Type B pancreatic cell (in vitro differentiated cells): ENCODE measurements around the gene COLEC11. TPM values are rescaled to one million over a fixed set of nuclear protein-coding genes. Genes with fewer than 3 reads are reported as not detected.
A peak's percentile ranks its signal among the peaks of the same experiment; 100 is the strongest.
"Not testable (repeated sequence)": the region's sequence is repeated elsewhere in the genome, so short reads cannot be mapped to it uniquely, and the experiment has no call there.

Source experiments
- DNase-seq: peaks from one replicate; pipeline ENCODE4 v3.0.0; 2021; ENCODE audit warnings: mixed read lengths; ENCODE audit not compliant: unreplicated experiment; ENCODE audit errors: extremely low spot score
- H3K27ac Mint-ChIP-seq: 2 replicates; pipeline ENCODE4 v1.8.0; 2021; ENCODE audit warnings: mild to moderate bottlenecking, mixed read lengths
- H3K27me3 Mint-ChIP-seq: 2 replicates; pipeline ENCODE4 v1.8.0; 2021; ENCODE audit warnings: mixed read lengths
- H3K36me3 Mint-ChIP-seq: 2 replicates; pipeline ENCODE4 v1.8.0; 2021; ENCODE audit warnings: mixed read lengths
- H3K4me1 Mint-ChIP-seq: one replicate; pipeline ENCODE4 v1.8.0; 2021; ENCODE audit warnings: mixed read lengths; ENCODE audit not compliant: unreplicated experiment
- H3K4me3 Mint-ChIP-seq: 2 replicates; pipeline ENCODE4 v1.8.0; 2021; ENCODE audit warnings: mild to moderate bottlenecking, mixed read lengths
- H3K9me3 Mint-ChIP-seq: 2 replicates; pipeline ENCODE4 v1.8.0; 2021; ENCODE audit warnings: mixed read lengths
- CTCF ChIP-seq: fragments of 200-600 bp; sonication (generic); conservative IDR thresholded peaks from 2 replicates; pipeline ENCODE4 v1.5.0; 2021; ENCODE audit warnings: antibody characterized with exemption, mild to moderate bottlenecking
- total RNA-seq: library from RNA; stranded (reverse); gene quantifications from 2 replicates; pipeline ENCODE4 v1.2.1, GENCODE V29; 2021; ENCODE audit warnings: low replicate concordance

COLEC11 gene
- total RNA-seq, 1 donor from 2014 or later: 0.63 TPM

GRCh38 chr2:3656762-3657721, 62.1 kb downstream of the COLEC11 start:
- TF ChIP-seq CTCF: no peak
- Mint-ChIP-seq H3K27ac (peak overlapping the region; percentile 59), H3K4me3 (no peak overlapping the region), H3K4me1 (peaks cover 35% of the 10 kb centered on the region), H3K9me3 (peaks cover 8% of the 10 kb centered on the region), H3K27me3 (no peaks in the 10 kb centered on the region), H3K36me3 (no peaks in the 10 kb centered on the region)
- DNase-seq: no peak

- H3K4me3 Mint-ChIP-seq: no peak within 1 kb of the TSS
- TF ChIP-seq CTCF: no peak
- H3K27me3 Mint-ChIP-seq: no peaks in the 10 kb centered on the region
- no peak for DNase-seq
- peaks cover 32% of the 10 kb centered on the region for H3K4me1 Mint-ChIP-seq
- peaks cover 8% of the 10 kb centered on the region for H3K9me3 Mint-ChIP-seq
- peak within 1 kb of the TSS; percentile 76 for H3K27ac Mint-ChIP-seq
- H3K36me3 Mint-ChIP-seq: no peaks in the 10 kb centered on the region
These were observed 63.0 kb downstream of the COLEC11 start, which contains the start of gene ALLC for GRCh38 chr2:3657881-3658280. TSS of gene ALLC (plus strand) at chr2:3658200. CDS start at chr2:3671158, 12,958 bp downstream.

GRCh38 chr2:3659447-3660432, 64.8 kb downstream of the COLEC11 start:
- peaks cover 8% of the 10 kb centered on the region for H3K9me3 Mint-ChIP-seq
- H3K36me3 Mint-ChIP-seq: no peaks in the 10 kb centered on the region
- no peaks in the 10 kb centered on the region for H3K27me3 Mint-ChIP-seq
- peak overlapping the region; percentile 76 for H3K27ac Mint-ChIP-seq
- no peak for TF ChIP-seq CTCF
- peaks cover 31% of the 10 kb centered on the region for H3K4me1 Mint-ChIP-seq
- no peak overlapping the region for H3K4me3 Mint-ChIP-seq
- no peak for DNase-seq

- H3K4me3 Mint-ChIP-seq, H3K27me3 Mint-ChIP-seq, H3K36me3 Mint-ChIP-seq, DNase-seq, H3K9me3 Mint-ChIP-seq: not testable (repeated sequence)
- H3K4me1 Mint-ChIP-seq: peaks cover 28% of the 10 kb centered on the region
- peak overlapping the region; percentile 65 for H3K27ac Mint-ChIP-seq
These were observed 65.7 kb downstream of the COLEC11 start for GRCh38 chr2:3660640-3661039.

- H3K4me1 Mint-ChIP-seq: peaks cover 28% of the 10 kb centered on the region
- TF ChIP-seq CTCF: no peak
- H3K4me3 Mint-ChIP-seq: no peak overlapping the region
These were observed 66.3 kb downstream of the COLEC11 start for GRCh38 chr2:3661149-3661660.

More at GRCh38 chr2:3661149-3661660, 66.3 kb downstream of the COLEC11 start:
- Mint-ChIP-seq H3K36me3 (no peaks in the 10 kb centered on the region), H3K27me3 (no peaks in the 10 kb centered on the region), H3K27ac (no peak overlapping the region), H3K9me3 (peaks cover 8% of the 10 kb centered on the region)
- DNase-seq: no peak
